Smooth muscle cell (in vitro differentiated cells): Measurements from ENCODE around the gene GCAT. TPM values are rescaled to one million over a fixed set of nuclear protein-coding genes. Genes with fewer than 3 reads are reported as not detected.
A peak's percentile ranks its signal among the peaks of the same experiment; 100 is the strongest.

Source experiments
- DNase-seq: peaks from one replicate; lab custom pipeline; 2025; ENCODE audit not compliant: unreplicated experiment; lab: John Stamatoyannopoulos, UW
- H2AFZ ChIP-seq: fragments of 200-600 bp; sonication (generic); 2 replicates; pipeline ENCODE4 v1.6.0; 2016; ENCODE audit warnings: antibody characterized with exemption, low read depth, mild to moderate bottlenecking
- H3F3A ChIP-seq: fragments of 200-600 bp; sonication (generic); 2 replicates; pipeline ENCODE4 v1.6.0; 2017; ENCODE audit warnings: antibody characterized with exemption, low read depth
- H3K27ac ChIP-seq: fragments of 200-600 bp; sonication (generic); 2 replicates; pipeline ENCODE4 v1.5.1; 2016; ENCODE audit warnings: low read depth, mild to moderate bottlenecking
- H3K27me3 ChIP-seq: fragments of 200-600 bp; sonication (generic); 2 replicates; pipeline ENCODE4 v1.6.1; 2016; ENCODE audit warnings: low read depth, mild to moderate bottlenecking
- H3K36me3 ChIP-seq: fragments of 200-600 bp; sonication (generic); 2 replicates; pipeline ENCODE4 v1.5.1; 2016; ENCODE audit warnings: low read depth
- H3K4me1 ChIP-seq: fragments of 200-600 bp; sonication (generic); 2 replicates; pipeline ENCODE4 v1.5.1; 2016; ENCODE audit warnings: low read depth
- H3K4me2 ChIP-seq: fragments of 200-600 bp; sonication (generic); 2 replicates; pipeline ENCODE4 v1.6.0; 2016; ENCODE audit warnings: mild to moderate bottlenecking
- H3K4me3 ChIP-seq: fragments of 200-600 bp; sonication (generic); 2 replicates; pipeline ENCODE4 v1.5.1; 2016; ENCODE audit warnings: mild to moderate bottlenecking
- H3K79me2 ChIP-seq: fragments of 200-600 bp; sonication (generic); 2 replicates; pipeline ENCODE4 v1.6.0; 2016; ENCODE audit warnings: low read depth, mild to moderate bottlenecking
- H3K9ac ChIP-seq: fragments of 200-600 bp; sonication (generic); 2 replicates; pipeline ENCODE4 v1.6.0; 2016; ENCODE audit warnings: low read depth
- H3K9me3 ChIP-seq: fragments of 200-600 bp; sonication (generic); replicated peaks from 2 replicates; pipeline ENCODE4 v1.5.1; 2016; ENCODE audit warnings: low read depth
- H4K20me1 ChIP-seq: fragments of 200-600 bp; sonication (generic); 2 replicates; pipeline ENCODE4 v1.6.0; 2016; ENCODE audit warnings: low read depth
- CTCF ChIP-seq: fragments of 200-600 bp; sonication (generic); IDR thresholded peaks from 2 replicates; pipeline ENCODE4 v1.5.1; 2017; ENCODE audit warnings: borderline replicate concordance, mild to moderate bottlenecking, antibody characterized with exemption; ENCODE audit not compliant: insufficient read depth, poor library complexity, severe bottlenecking
- WGBS: methylation state at CpG from one replicate; pipeline ENCODE4 v1.1.7; 2016; ENCODE audit warnings: low lambda C conversion rate; 5-methylcytosine and 5-hydroxymethylcytosine counted together
- polyA plus RNA-seq: library from polyadenylated mRNA; unstranded; fragments of >200 nt; fragmentation: Nextera tagmentation; extraction: Ambion mirVana; gene quantifications from 2 replicates; pipeline ENCODE4 v1.2.1, GENCODE V29; 2016
- total RNA-seq: library from RNA; depleted of rRNA; stranded (reverse); fragments of >200 nt; gene quantifications from 2 replicates; pipeline ENCODE4 v1.2.3, GENCODE V29; 2014

GCAT gene
- total and polyA plus RNA-seq, 2 experiments from 2014 or later, result 13.5 to 30.6 TPM

- Histone ChIP-seq H3K9me3 (no peaks in the 10 kb centered on the region), H3K9ac (no peak within 1 kb of the TSS), H3F3A (no peaks in the 10 kb centered on the region), H3K4me3 (no peak within 1 kb of the TSS), H3K4me1 (peaks cover 7% of the 10 kb centered on the region), H3K36me3 (no peaks in the 10 kb centered on the region), H3K27ac (no peak within 1 kb of the TSS), H2AFZ (no peak within 1 kb of the TSS), H3K79me2 (no peaks in the 10 kb centered on the region), H3K4me2 (no peak within 1 kb of the TSS), H4K20me1 (no peaks in the 10 kb centered on the region), H3K27me3 (peaks cover 58% of the 10 kb centered on the region)
- TF ChIP-seq CTCF, result no peak
- no peak for DNase-seq
- WGBS, result 85% methylated on average over 20 of the region's 21 CpGs
Measured at GRCh38 chr22:37823134-37823985, 15.6 kb downstream of the GCAT start, which contains the start of gene GALR3. TSS of gene GALR3 (plus strand) at chr22:37823382. CDS start at chr22:37823407, 25 bp downstream.

DNA sequence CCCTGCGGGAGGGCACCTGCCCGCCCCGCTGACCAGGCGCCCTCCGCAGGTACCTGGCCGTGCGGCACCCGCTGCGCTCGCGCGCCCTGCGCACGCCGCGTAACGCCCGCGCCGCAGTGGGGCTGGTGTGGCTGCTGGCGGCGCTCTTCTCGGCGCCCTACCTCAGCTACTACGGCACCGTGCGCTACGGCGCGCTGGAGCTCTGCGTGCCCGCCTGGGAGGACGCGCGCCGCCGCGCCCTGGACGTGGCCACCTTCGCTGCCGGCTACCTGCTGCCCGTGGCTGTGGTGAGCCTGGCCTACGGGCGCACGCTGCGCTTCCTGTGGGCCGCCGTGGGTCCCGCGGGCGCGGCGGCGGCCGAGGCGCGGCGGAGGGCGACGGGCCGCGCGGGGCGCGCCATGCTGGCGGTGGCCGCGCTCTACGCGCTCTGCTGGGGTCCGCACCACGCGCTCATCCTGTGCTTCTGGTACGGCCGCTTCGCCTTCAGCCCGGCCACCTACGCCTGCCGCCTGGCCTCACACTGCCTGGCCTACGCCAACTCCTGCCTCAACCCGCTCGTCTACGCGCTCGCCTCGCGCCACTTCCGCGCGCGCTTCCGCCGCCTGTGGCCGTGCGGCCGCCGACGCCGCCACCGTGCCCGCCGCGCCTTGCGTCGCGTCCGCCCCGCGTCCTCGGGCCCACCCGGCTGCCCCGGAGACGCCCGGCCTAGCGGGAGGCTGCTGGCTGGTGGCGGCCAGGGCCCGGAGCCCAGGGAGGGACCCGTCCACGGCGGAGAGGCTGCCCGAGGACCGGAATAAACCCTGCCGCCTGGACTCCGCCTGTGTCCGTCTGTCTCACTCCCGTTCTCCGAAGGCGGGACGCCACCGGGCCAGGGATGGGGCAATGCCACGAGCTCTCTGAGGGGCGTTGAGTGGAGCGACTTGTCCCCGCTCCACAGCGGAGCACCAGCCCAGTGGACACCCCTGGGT, 17.2 kb downstream of the GCAT start:
- no peaks in the 10 kb centered on the region for H3K79me2 ChIP-seq
- H3K9ac ChIP-seq, result no peak overlapping the region
- H4K20me1 ChIP-seq, result no peaks in the 10 kb centered on the region
- H2AFZ ChIP-seq, result no peak overlapping the region
- peak overlapping the region; percentile 24 for H3K4me3 ChIP-seq
- H3K27ac ChIP-seq, result no peak overlapping the region
- H3F3A ChIP-seq, result no peaks in the 10 kb centered on the region
- H3K27me3 ChIP-seq, result peaks cover 47% of the 10 kb centered on the region
- H3K36me3 ChIP-seq, result no peaks in the 10 kb centered on the region
- H3K9me3 ChIP-seq, result no peaks in the 10 kb centered on the region
- WGBS, result 12% methylated on average over 112 of the region's 135 CpGs
- TF ChIP-seq CTCF, result no peak
- DNase-seq, result no peak
- no peaks in the 10 kb centered on the region for H3K4me1 ChIP-seq
- H3K4me2 ChIP-seq, result peak overlapping the region; percentile 76

- H3K27me3 ChIP-seq, result peaks cover 32% of the 10 kb centered on the region
- no peak overlapping the region for H3K27ac ChIP-seq
- H3K4me1 ChIP-seq, result no peaks in the 10 kb centered on the region
- no peak overlapping the region for H3K4me3 ChIP-seq
- H4K20me1 ChIP-seq, result no peaks in the 10 kb centered on the region
- no peak overlapping the region for H3K4me2 ChIP-seq
- no peaks in the 10 kb centered on the region for H3K9me3 ChIP-seq
- no peak overlapping the region for H3K9ac ChIP-seq
- no peaks in the 10 kb centered on the region for H3K79me2 ChIP-seq
- no peak for DNase-seq
- H2AFZ ChIP-seq, result no peak overlapping the region
- no peaks in the 10 kb centered on the region for H3K36me3 ChIP-seq
- 87% methylated on average over 9 of the region's 9 CpGs for WGBS
- no peaks in the 10 kb centered on the region for H3F3A ChIP-seq
- TF ChIP-seq CTCF, result no peak
Measured at GRCh38 chr22:37827056-37827455, 19.3 kb downstream of the GCAT start.
